ENCODE data around the gene GABRD.

GRCh38 chr1:2037314-2037979 lies 18.3 kb downstream of the GABRD start:
- TF ChIP-seq EZH2 (IDR thresholded peaks at IDR 0.05; ENCODE audit: insufficient read depth, poor library complexity, severe bottlenecking) (no peak), EZH2phosphoT487 (IDR thresholded peaks at IDR 0.05; ENCODE audit: insufficient read depth, low read depth) (no peak)
